ENCODE data around the gene LGMN. TPM values are rescaled to one million over a fixed set of nuclear protein-coding genes. Genes with fewer than 3 reads are reported as not detected.

LGMN gene
- total RNA-seq, 2 donors from 2014 or later = 71.1 to 105 TPM

DNA sequence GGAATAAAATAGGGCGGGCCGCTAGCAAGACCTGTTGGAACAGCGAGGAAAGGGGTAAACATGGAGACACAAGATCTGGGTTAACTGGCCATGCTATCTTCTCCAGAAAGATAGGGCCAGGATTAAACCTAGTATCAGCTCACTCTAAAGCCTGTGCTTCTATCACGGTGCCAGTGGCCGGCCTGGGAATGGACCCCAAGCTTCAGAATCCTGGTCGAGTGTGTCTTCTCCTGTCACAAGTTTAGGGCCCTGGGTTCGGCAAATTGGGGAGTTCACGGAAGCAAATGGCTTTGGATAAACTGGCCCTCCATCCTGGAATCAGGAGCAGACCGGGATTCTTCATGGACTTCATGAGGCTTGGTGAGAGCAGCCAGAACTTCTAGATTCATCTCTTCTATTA, 82.2 kb downstream of the LGMN start:
- intact Hi-C loops (cut with DNase I) = no loop called here
- DNase-seq (ENCODE audit: low spot score) = peak; percentile 42

DNA sequence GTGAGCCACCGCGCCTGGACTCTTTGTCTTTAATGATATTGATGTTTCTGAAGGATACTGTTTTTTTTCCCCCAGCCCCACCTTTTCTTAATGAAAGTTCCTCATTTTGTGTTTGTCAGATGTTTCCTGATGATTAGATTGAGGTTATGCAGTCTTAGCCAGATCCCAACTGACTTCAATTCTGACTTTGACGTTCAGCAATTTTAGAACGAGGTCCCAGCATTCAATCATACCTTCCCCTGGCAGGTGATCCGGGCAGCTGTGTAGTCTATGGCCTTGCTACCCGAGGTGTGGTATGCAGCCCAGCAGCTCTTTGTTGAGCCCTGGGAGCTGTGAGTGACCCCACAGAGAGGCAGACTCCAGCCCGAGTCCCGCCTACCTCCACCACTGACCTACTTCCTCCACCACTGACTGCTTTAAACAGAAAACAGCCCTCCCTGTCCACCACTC, 82.7 kb downstream of the LGMN start:
- intact Hi-C loops (cut with DNase I) = no loop called here
- DNase-seq (ENCODE audit: low spot score) = peak; percentile 57

GRCh38 chr14:92663049-92663448, 85.4 kb downstream of the LGMN start:
- intact Hi-C loops (cut with DNase I) = no loop called here
- no peak for DNase-seq (ENCODE audit: low spot score)

GRCh38 chr14:92660571-92660970, 87.9 kb downstream of the LGMN start:
- DNase-seq (ENCODE audit: low spot score) = peak; percentile 0
- intact Hi-C loops (cut with DNase I) = loop anchor here in 1 of 2 donors (1.0 kb wide), 1 partner anchor 31 kb away; no protein-coding TSS in a partner anchor

GRCh38 chr14:92659765-92660561, 88.5 kb downstream of the LGMN start:
- intact Hi-C loops (cut with DNase I) = loop anchor here in 1 of 2 donors (1.0 kb wide), 1 partner anchor 31 kb away; no protein-coding TSS in a partner anchor
- DNase-seq (ENCODE audit: low spot score) = peak; percentile 60

DNA sequence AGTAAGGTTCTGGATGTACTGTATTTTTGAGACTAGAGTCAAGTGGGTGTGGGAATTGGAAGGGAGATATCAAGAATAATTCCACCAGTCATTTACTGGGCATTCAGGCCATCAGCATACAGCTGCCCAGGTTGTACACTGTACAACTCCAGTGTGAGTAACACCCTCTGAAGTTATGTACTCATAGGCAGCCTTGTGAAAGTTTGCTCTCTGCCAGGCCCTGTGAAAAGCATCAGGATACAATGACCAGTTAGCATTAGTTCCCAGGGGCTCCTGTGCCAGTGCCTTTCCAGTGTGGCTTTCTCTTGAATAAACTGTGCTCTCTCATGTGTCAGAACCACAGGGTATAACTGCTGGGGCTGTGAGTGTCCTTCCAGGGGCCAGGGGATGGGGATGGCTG, 89.7 kb downstream of the LGMN start:
- DNase-seq (ENCODE audit: low spot score) = no peak
- intact Hi-C loops (cut with DNase I) = no loop called here

GRCh38 chr14:92658160-92658559, 90.3 kb downstream of the LGMN start:
- intact Hi-C loops (cut with DNase I) = no loop called here
- DNase-seq (ENCODE audit: low spot score) = no peak

- intact Hi-C loops (cut with DNase I) = no loop called here
- peak; percentile 90 for DNase-seq (ENCODE audit: low spot score)
Measured at GRCh38 chr14:92657457-92658142, 90.8 kb downstream of the LGMN start.

- intact Hi-C loops (cut with DNase I) = no loop called here
- no peak for DNase-seq (ENCODE audit: low spot score)
Measured at GRCh38 chr14:92656306-92657081, 91.9 kb downstream of the LGMN start.

DNA sequence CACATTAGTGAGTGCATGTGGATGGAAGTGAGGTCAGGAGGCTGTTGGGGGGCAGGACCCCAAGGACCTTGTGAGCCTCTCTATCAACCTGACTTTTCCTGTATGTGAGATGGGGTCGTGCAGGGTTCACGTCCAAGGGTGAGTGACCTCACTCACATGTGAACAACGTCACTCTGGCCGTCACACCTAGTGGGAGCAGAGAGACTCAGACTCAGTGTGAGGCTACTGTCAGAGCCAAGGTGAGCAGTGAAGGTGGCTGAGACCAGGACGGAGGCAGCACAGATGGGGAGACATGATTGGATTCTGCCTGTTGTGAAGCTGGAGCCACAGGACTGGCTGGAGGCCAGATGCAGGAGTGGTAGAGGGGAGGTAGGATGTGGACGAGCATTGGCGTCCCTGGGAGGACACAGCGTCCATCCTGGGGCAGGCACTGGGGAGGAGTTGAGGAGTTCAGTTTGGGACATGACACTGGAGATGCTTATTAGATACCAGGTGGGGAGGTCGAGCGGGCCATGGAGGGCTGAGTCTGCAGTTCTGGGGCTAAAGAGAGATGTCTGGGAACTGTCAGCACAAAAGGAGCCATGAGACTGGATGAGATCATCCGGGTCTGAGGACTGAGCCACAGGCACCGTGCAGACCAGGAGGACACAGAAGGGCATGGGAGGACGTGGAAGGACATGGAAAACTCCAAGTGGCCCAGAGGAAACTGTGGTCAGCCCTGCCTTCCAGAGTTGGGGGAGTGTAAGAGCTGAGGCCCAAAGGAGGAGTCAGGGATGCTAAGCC, 92.8 kb downstream of the LGMN start:
- intact Hi-C loops (cut with DNase I) = no loop called here
- no peak for DNase-seq (ENCODE audit: low spot score)

GRCh38 chr14:92654239-92654901, 94.1 kb downstream of the LGMN start:
- intact Hi-C loops (cut with DNase I) = no loop called here
- DNase-seq (ENCODE audit: low spot score) = no peak

Other genes with a start within 250 kb of the LGMN start
- gene RIN3, start 234.8 kb downstream of the LGMN start, total RNA-seq = 10 to 100 TPM; 30.9 to 34.0 TPM
- gene GOLGA5, start 45.7 kb upstream of the LGMN start, total RNA-seq = 10 to 100 TPM; 39.4 to 42.9 TPM
- under 1 TPM in 1 of 2 donors, not detected in 1; 0.29 TPM for gene CHGA, start 174.5 kb upstream of the LGMN start, total RNA-seq